Activated CD4-positive, alpha-beta memory T cell treated with anti-CD3 and anti-CD28 coated beads for 36 hours (primary cell): ENCODE measurements around the gene GPR155. TPM values are rescaled to one million over a fixed set of nuclear protein-coding genes. Genes with fewer than 3 reads are reported as not detected.

ENCODE experiments used
- CTCF ChIA-PET: fragments of 350-600 bp; sonication (Branson Sonifier 250); formaldehyde crosslinking; loops from one replicate; lab custom pipeline; 2021; ENCODE audit warnings: antibody characterized with exemption, inconsistent platforms; lab: Charles Lee
- POLR2A ChIA-PET: fragments of 350-600 bp; sonication (Branson Sonifier 250); formaldehyde crosslinking; loops from one replicate; lab custom pipeline; 2021; ENCODE audit warnings: antibody characterized with exemption; lab: Charles Lee
- DNase-seq: peaks from one replicate; pipeline ENCODE4 v3.0.0-alpha.2; 2020
- H3K27ac Mint-ChIP-seq: one replicate; pipeline ENCODE4 v1.8.0; 2021; ENCODE audit warnings: mixed read lengths
- H3K27me3 Mint-ChIP-seq: one replicate; pipeline ENCODE4 v1.8.0; 2021; ENCODE audit warnings: mixed read lengths
- H3K36me3 Mint-ChIP-seq: one replicate; pipeline ENCODE4 v1.8.0; 2021; ENCODE audit warnings: mixed read lengths
- H3K4me1 Mint-ChIP-seq: one replicate; pipeline ENCODE4 v1.8.0; 2021; ENCODE audit warnings: low read depth, mixed read lengths
- H3K4me3 Mint-ChIP-seq: one replicate; pipeline ENCODE4 v1.8.0; 2021; ENCODE audit warnings: mild to moderate bottlenecking, mixed read lengths
- H3K9me3 Mint-ChIP-seq: one replicate; pipeline ENCODE4 v1.8.0; 2021; ENCODE audit warnings: mixed read lengths
- intact Hi-C: fragments of 100-400 bp; cut with micrococcal nuclease; formaldehyde crosslinking; loops from one replicate; pipeline ENCODE4 v1.15.1; 2023
- total RNA-seq, 2 experiments: library from RNA; stranded (reverse); gene quantifications; one replicate each; pipeline ENCODE4 v1.2.3, GENCODE V29; 2021

Gene GPR155
- total RNA-seq, 2 experiments from 2014 or later, result 9.2 to 9.5 TPM

- intact Hi-C loops, result no loop called here
- CTCF ChIA-PET, result interaction anchor here (2.4 kb wide), 1 partner anchor 54 kb away, joined by 12 read pairs; no protein-coding TSS in a partner anchor
These were observed 29.9 kb upstream of the GPR155 start for GRCh38 chr2:174516501-174517378.

GRCh38 chr2:174512345-174512744 lies 25.5 kb upstream of the GPR155 start:
- intact Hi-C loops, result no loop called here

More at GRCh38 chr2:174516501-174517378, 29.9 kb upstream of the GPR155 start:
- no peak overlapping the region for H3K4me3 Mint-ChIP-seq
- no peaks in the 10 kb centered on the region for H3K27me3 Mint-ChIP-seq
- H3K4me1 Mint-ChIP-seq, result peaks cover 16% of the 10 kb centered on the region
- no peaks in the 10 kb centered on the region for H3K36me3 Mint-ChIP-seq
- H3K27ac Mint-ChIP-seq, result no peak overlapping the region
- H3K9me3 Mint-ChIP-seq, result peaks cover 7% of the 10 kb centered on the region
- DNase-seq, result no peak
- POLR2A ChIA-PET, result no interaction called here

DNA sequence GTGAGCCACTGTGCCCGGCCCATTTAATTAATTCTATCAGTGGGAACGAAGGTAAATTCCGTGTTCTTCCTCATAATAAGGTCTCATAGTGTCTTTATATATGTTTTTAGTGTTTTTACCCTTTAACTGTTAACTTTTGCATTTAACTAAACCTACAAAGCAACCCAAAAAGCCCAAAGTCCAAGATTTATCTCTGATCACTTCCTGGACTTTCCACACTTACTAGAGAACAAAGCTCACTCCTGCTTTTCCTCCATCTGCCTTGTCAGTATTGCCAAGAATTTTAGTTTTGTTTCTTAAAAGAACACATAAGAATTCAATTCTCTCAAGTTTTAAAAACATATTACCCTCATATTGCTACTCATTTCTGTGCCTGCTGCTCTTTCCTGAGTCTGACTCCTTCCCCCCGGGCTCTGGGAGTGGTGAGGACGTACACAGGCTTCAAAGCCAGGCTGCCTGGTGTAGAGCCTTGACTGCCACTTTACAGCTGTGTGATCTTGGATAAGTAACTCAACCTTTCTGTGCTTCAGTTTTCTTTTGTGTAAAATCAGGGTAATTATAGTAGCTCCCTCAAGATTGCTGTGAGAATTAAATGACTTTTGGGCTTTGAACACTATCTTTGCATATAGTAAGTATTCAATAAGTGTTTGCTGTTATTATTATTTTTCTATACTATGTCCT lies 24.9 kb upstream of the GPR155 start:
- no peak overlapping the region for H3K4me3 Mint-ChIP-seq
- intact Hi-C loops, result no loop called here
- no peaks in the 10 kb centered on the region for H3K27me3 Mint-ChIP-seq
- peaks cover 13% of the 10 kb centered on the region for H3K4me1 Mint-ChIP-seq
- peaks cover 12% of the 10 kb centered on the region for H3K36me3 Mint-ChIP-seq
- no peak for DNase-seq
- ChIA-PET CTCF (interaction anchor here (0.6 to 1.6 kb wide), 3 partner anchors 15 to 186 kb away, joined by 3 to 6 read pairs (median 3); no protein-coding TSS in a partner anchor), POLR2A (no interaction called here)
- no peak overlapping the region for H3K27ac Mint-ChIP-seq
- peaks cover 39% of the 10 kb centered on the region for H3K9me3 Mint-ChIP-seq

More at GRCh38 chr2:174512345-174512744, 25.5 kb upstream of the GPR155 start:
- ChIA-PET CTCF (interaction anchor here (0.6 to 1.6 kb wide), 2 partner anchors 15 to 49 kb away, joined by 3 to 6 read pairs; no protein-coding TSS in a partner anchor), POLR2A (no interaction called here)
- no peaks in the 10 kb centered on the region for H3K27me3 Mint-ChIP-seq
- no peak for DNase-seq
- peaks cover 36% of the 10 kb centered on the region for H3K9me3 Mint-ChIP-seq
- H3K4me1 Mint-ChIP-seq, result peaks cover 17% of the 10 kb centered on the region
- H3K36me3 Mint-ChIP-seq, result peaks cover 10% of the 10 kb centered on the region
- no peak overlapping the region for H3K27ac Mint-ChIP-seq
- no peak overlapping the region for H3K4me3 Mint-ChIP-seq

- ChIA-PET POLR2A (no interaction called here), CTCF (interaction anchor here (1.2 to 1.6 kb wide), 2 partner anchors 47 to 48 kb away, joined by 3 to 6 read pairs; no protein-coding TSS in a partner anchor)
- Mint-ChIP-seq H3K4me1 (peaks cover 8% of the 10 kb centered on the region), H3K4me3 (no peak overlapping the region), H3K27me3 (no peaks in the 10 kb centered on the region), H3K27ac (no peak overlapping the region), H3K36me3 (peaks cover 12% of the 10 kb centered on the region), H3K9me3 (peaks cover 39% of the 10 kb centered on the region)
- DNase-seq, result no peak
- intact Hi-C loops, result no loop called here
These were observed 23.9 kb upstream of the GPR155 start for GRCh38 chr2:174510583-174511189.

GRCh38 chr2:174503161-174503809 lies 16.5 kb upstream of the GPR155 start:
- DNase-seq, result no peak
- Mint-ChIP-seq H3K9me3 (peaks cover 5% of the 10 kb centered on the region), H3K4me3 (no peak overlapping the region), H3K27ac (no peak overlapping the region), H3K36me3 (peaks cover 2% of the 10 kb centered on the region), H3K27me3 (no peaks in the 10 kb centered on the region), H3K4me1 (no peaks in the 10 kb centered on the region)
- intact Hi-C loops, result no loop called here
- ChIA-PET POLR2A (no interaction called here), CTCF (interaction anchor here (2.0 kb wide), 1 partner anchor 40 kb away, joined by 8 read pairs; no protein-coding TSS in a partner anchor)

DNA sequence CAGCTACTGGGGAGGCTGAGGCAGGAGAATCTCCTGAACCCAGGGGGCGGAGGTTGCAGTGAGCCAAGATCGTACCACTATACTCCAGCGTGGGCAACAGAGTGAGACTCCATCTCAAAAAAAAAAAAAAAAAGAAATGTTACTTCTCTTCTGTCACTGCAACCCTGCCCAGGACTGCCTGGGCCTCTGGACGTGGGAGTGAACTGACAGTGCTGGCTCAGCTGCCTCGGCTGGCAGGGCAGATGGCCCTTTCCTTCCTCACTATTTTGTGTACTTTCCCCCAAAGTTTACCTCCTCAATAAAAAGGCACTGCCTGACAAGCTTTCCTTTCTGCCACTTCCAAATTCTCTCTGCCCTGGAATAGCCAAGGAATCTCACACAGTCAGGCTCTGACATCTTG lies 12.5 kb upstream of the GPR155 start:
- ChIA-PET POLR2A (no interaction called here), CTCF (interaction anchor here (0.6 kb wide), 1 partner anchor 1099 kb away, joined by 5 read pairs; no protein-coding TSS in a partner anchor)
- Mint-ChIP-seq H3K27me3 (no peaks in the 10 kb centered on the region), H3K36me3 (no peaks in the 10 kb centered on the region), H3K27ac (no peak overlapping the region), H3K4me3 (no peak overlapping the region), H3K9me3 (no peaks in the 10 kb centered on the region), H3K4me1 (peaks cover 22% of the 10 kb centered on the region)
- intact Hi-C loops, result loop anchor here (10.0 kb wide), 1 partner anchor 1935 kb away; no protein-coding TSS in a partner anchor
- DNase-seq, result no peak

GRCh38 chr2:174495365-174496012 lies 8.7 kb upstream of the GPR155 start:
- Mint-ChIP-seq H3K27me3 (no peaks in the 10 kb centered on the region), H3K36me3 (no peaks in the 10 kb centered on the region), H3K4me1 (peaks cover 53% of the 10 kb centered on the region), H3K27ac (no peak overlapping the region), H3K4me3 (no peak overlapping the region), H3K9me3 (no peaks in the 10 kb centered on the region)
- ChIA-PET POLR2A (no interaction called here), CTCF (interaction anchor here (0.6 to 1.0 kb wide), 2 partner anchors 32 to 192 kb away, joined by 3 to 5 read pairs; no protein-coding TSS in a partner anchor)
- DNase-seq, result no peak
- intact Hi-C loops, result loop anchor here (10.0 kb wide), 1 partner anchor 1931 kb away; no protein-coding TSS in a partner anchor

GRCh38 chr2:174493549-174494331 lies 6.9 kb upstream of the GPR155 start:
- H3K4me3 Mint-ChIP-seq, result peak overlapping the region; percentile 70
- H3K27ac Mint-ChIP-seq, result peak overlapping the region; percentile 93
- no peaks in the 10 kb centered on the region for H3K27me3 Mint-ChIP-seq
- no peaks in the 10 kb centered on the region for H3K36me3 Mint-ChIP-seq
- intact Hi-C loops, result loop anchor here (1.0 to 10.0 kb wide), 6 partner anchors 8 to 1929 kb away; partner anchors contain the start of gene WIPF1
- DNase-seq, result peak; percentile 46
- ChIA-PET CTCF (interaction anchor here (0.7 to 1.9 kb wide), 8 partner anchors 9 to 141 kb away, joined by 3 to 8 read pairs (median 4); no protein-coding TSS in a partner anchor), POLR2A (interaction anchor here (0.7 to 1.8 kb wide), 4 partner anchors 9 to 1213 kb away, joined by 3 to 6 read pairs (median 6); no protein-coding TSS in a partner anchor)
- peaks cover 66% of the 10 kb centered on the region for H3K4me1 Mint-ChIP-seq
- H3K9me3 Mint-ChIP-seq, result no peaks in the 10 kb centered on the region

- Mint-ChIP-seq H3K9me3 (no peaks in the 10 kb centered on the region), H3K4me3 (peak overlapping the region; percentile 70), H3K27ac (peak overlapping the region; percentile 93), H3K27me3 (no peaks in the 10 kb centered on the region), H3K36me3 (no peaks in the 10 kb centered on the region), H3K4me1 (peaks cover 72% of the 10 kb centered on the region)
- ChIA-PET CTCF (interaction anchor here (0.7 to 1.9 kb wide), 8 partner anchors 30 to 207 kb away, joined by 3 to 8 read pairs (median 4); no protein-coding TSS in a partner anchor), POLR2A (interaction anchor here (0.7 to 1.8 kb wide), 4 partner anchors 9 to 1212 kb away, joined by 3 to 6 read pairs (median 6); no protein-coding TSS in a partner anchor)
- intact Hi-C loops, result loop anchor here (1.0 to 10.0 kb wide), 6 partner anchors 8 to 1928 kb away; partner anchors contain the start of gene WIPF1
- peak; percentile 73 for DNase-seq
These were observed 6.2 kb upstream of the GPR155 start for GRCh38 chr2:174492963-174493431.

DNA sequence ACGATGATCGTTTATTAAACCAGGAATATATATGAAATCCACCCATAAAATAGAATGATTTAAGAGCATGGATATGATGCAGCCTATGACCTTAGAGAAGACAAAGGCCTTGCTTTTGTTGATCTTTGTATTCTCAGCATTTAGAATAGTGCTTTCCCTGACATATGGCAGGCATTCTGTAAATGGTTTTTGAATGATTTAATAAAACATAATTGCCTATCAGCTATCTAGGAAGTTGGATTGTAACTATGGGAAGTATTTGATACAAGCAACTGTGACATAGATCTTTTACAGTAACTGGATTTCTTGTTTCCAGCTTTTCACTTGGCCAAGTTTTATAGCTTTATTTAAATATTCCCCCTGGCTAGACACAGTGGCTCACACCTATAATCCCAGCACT lies 5.1 kb upstream of the GPR155 start:
- Mint-ChIP-seq H3K36me3 (no peaks in the 10 kb centered on the region), H3K9me3 (no peaks in the 10 kb centered on the region), H3K4me3 (peak overlapping the region; percentile 5), H3K4me1 (peaks cover 74% of the 10 kb centered on the region), H3K27me3 (no peaks in the 10 kb centered on the region), H3K27ac (peak overlapping the region; percentile 67)
- intact Hi-C loops, result loop anchor here (2.0 to 10.0 kb wide), 3 partner anchors 105 to 1927 kb away; partner anchors contain the start of gene WIPF1
- CTCF ChIA-PET, result interaction anchor here (1.1 to 1.9 kb wide), 4 partner anchors 54 to 208 kb away, joined by 3 to 6 read pairs (median 4); no protein-coding TSS in a partner anchor
- no peak for DNase-seq
- POLR2A ChIA-PET, result no interaction called here
